ENCODE measurements around the gene SRM. TPM values are rescaled to one million over a fixed set of nuclear protein-coding genes. Genes with fewer than 3 reads are reported as not detected.

Gene SRM
- total RNA-seq, 3 donors from 2014 or later, result 33.5 to 71.4 (median 39.7) TPM

- Histone ChIP-seq H3K4me1 (peaks cover 0 to 6% of the 10 kb centered on the region in 2 donors), H3K27me3 (no peaks in the 10 kb centered on the region), H3K4me3 (peak overlapping the region in 1 of 3 donors; percentile 76), H3K27ac (no peak overlapping the region), H3K9me3 (no peaks in the 10 kb centered on the region), H3K36me3 (no peaks in the 10 kb centered on the region)
- DNase-seq (ENCODE audit: low spot score in 2 of 2), result no peak
- TF ChIP-seq POLR2AphosphoS5 (IDR thresholded peaks at IDR 0.05) (no peak), CTCF (IDR thresholded peaks at IDR 0.05) (no peak), POLR2A (IDR thresholded peaks at IDR 0.05) (no peak)
- intact Hi-C loops (cut with DNase I; ENCODE audit: low total_unique reads), result no loop called here
These were observed 2.3 kb downstream of the SRM start for GRCh38 chr1:11057477-11057876.

GRCh38 chr1:11056504-11056903 is 3.3 kb downstream of the SRM start:
- H3K9me3 ChIP-seq, result no peaks in the 10 kb centered on the region
- no peak overlapping the region for H3K27ac ChIP-seq
- TF ChIP-seq POLR2AphosphoS5 (IDR thresholded peaks at IDR 0.05) (no peak), POLR2A (IDR thresholded peaks at IDR 0.05) (no peak), CTCF (IDR thresholded peaks at IDR 0.05) (no peak)
- no peak overlapping the region for H3K4me3 ChIP-seq
- intact Hi-C loops (cut with DNase I; ENCODE audit: low total_unique reads), result no loop called here
- no peaks in the 10 kb centered on the region for H3K27me3 ChIP-seq
- DNase-seq (ENCODE audit: low spot score in 2 of 2), result no peak
- H3K4me1 ChIP-seq, result peaks cover 0 to 6% of the 10 kb centered on the region in 2 donors
- no peaks in the 10 kb centered on the region for H3K36me3 ChIP-seq

GRCh38 chr1:11055676-11056075 is 4.1 kb downstream of the SRM start:
- H3K4me3 ChIP-seq, result peak overlapping the region in 1 of 3 donors; percentile 22
- no peak for TF ChIP-seq CTCF (IDR thresholded peaks at IDR 0.05)
- TF ChIP-seq POLR2AphosphoS5 (IDR thresholded peaks at IDR 0.05), result no peak
- TF ChIP-seq POLR2A (IDR thresholded peaks at IDR 0.05), result no peak
- intact Hi-C loops (cut with DNase I; ENCODE audit: low total_unique reads), result no loop called here
- no peaks in the 10 kb centered on the region for H3K9me3 ChIP-seq
- H3K27ac ChIP-seq, result no peak overlapping the region
- H3K36me3 ChIP-seq, result no peaks in the 10 kb centered on the region
- peaks cover 0 to 6% of the 10 kb centered on the region in 2 donors for H3K4me1 ChIP-seq
- H3K27me3 ChIP-seq, result no peaks in the 10 kb centered on the region
- DNase-seq (ENCODE audit: low spot score in 2 of 2), result no peak

- TF ChIP-seq POLR2A (IDR thresholded peaks at IDR 0.05) (no peak), POLR2AphosphoS5 (IDR thresholded peaks at IDR 0.05) (no peak), CTCF (IDR thresholded peaks at IDR 0.05) (no peak)
- no peak for DNase-seq (ENCODE audit: low spot score in 2 of 2)
- no peaks in the 10 kb centered on the region for H3K9me3 ChIP-seq
- H3K36me3 ChIP-seq, result no peaks in the 10 kb centered on the region
- intact Hi-C loops (cut with DNase I; ENCODE audit: low total_unique reads), result loop anchor here (5.0 kb wide), 1 partner anchor 1128 kb away; no protein-coding TSS in a partner anchor
- no peaks in the 10 kb centered on the region for H3K27me3 ChIP-seq
- H3K4me3 ChIP-seq, result no peak overlapping the region
- peaks cover 0 to 6% of the 10 kb centered on the region in 2 donors for H3K4me1 ChIP-seq
- no peak overlapping the region for H3K27ac ChIP-seq
These were observed 5.2 kb downstream of the SRM start for GRCh38 chr1:11054666-11055065.

GRCh38 chr1:11054181-11054580 is 5.6 kb downstream of the SRM start:
- DNase-seq (ENCODE audit: low spot score in 2 of 2), result no peak
- Histone ChIP-seq H3K36me3 (no peaks in the 10 kb centered on the region), H3K27me3 (no peaks in the 10 kb centered on the region), H3K9me3 (no peaks in the 10 kb centered on the region), H3K4me1 (peaks cover 0 to 6% of the 10 kb centered on the region in 2 donors), H3K4me3 (no peak overlapping the region), H3K27ac (no peak overlapping the region)
- no peak for TF ChIP-seq POLR2AphosphoS5 (IDR thresholded peaks at IDR 0.05)
- no peak for TF ChIP-seq CTCF (IDR thresholded peaks at IDR 0.05)
- no peak for TF ChIP-seq POLR2A (IDR thresholded peaks at IDR 0.05)
- intact Hi-C loops (cut with DNase I; ENCODE audit: low total_unique reads), result loop anchor here (5.0 kb wide), 1 partner anchor 1128 kb away; no protein-coding TSS in a partner anchor
